A673 (cell line): ENCODE results near the gene MACC1. TPM values are rescaled to one million over a fixed set of nuclear protein-coding genes. Genes with fewer than 3 reads are reported as not detected.

Experiments used
- BruUV-seq: library from RNA; stranded (reverse); fragments of 400-500 nt; replicated peaks from 2 replicates; lab custom pipeline; 2021; lab: Mats Ljungman, UMichigan
- CTCF ChIA-PET: fragments of 300-600 bp; sonication (Branson Sonifier 250); formaldehyde crosslinking; loops from one replicate; lab custom pipeline; 2022; ENCODE audit warnings: antibody characterized with exemption; lab: Charles Lee
- POLR2A ChIA-PET: fragments of 300-600 bp; sonication (Branson Sonifier 250); formaldehyde crosslinking; loops from one replicate; lab custom pipeline; 2022; ENCODE audit warnings: antibody characterized with exemption; ENCODE audit not compliant: low non-redundant PET; lab: Charles Lee
- DNase-seq: peaks from one replicate; pipeline ENCODE4 v3.0.0-alpha.2; 2015; ENCODE audit warnings: low spot score
- H3K27ac ChIP-seq: fragments of 200-600 bp; sonication (generic); 2 replicates; pipeline ENCODE4 v1.5.1; 2016; ENCODE audit warnings: mixed run types, low read depth, mild to moderate bottlenecking, mixed read lengths, antibody characterized with exemption, low read length; ENCODE audit not compliant: poor library complexity, severe bottlenecking
- H3K27me3 ChIP-seq: fragments of 200-600 bp; sonication (generic); replicated peaks from 2 replicates; pipeline ENCODE4 v1.6.1; 2017; ENCODE audit warnings: mixed run types, low read depth, mild to moderate bottlenecking, mixed read lengths, antibody characterized with exemption, low read length; ENCODE audit not compliant: insufficient read depth, poor library complexity
- H3K36me3 ChIP-seq: fragments of 200-600 bp; sonication (generic); 2 replicates; pipeline ENCODE4 v1.6.1; 2016; ENCODE audit warnings: mixed run types, mild to moderate bottlenecking, mixed read lengths, antibody characterized with exemption, low read length; ENCODE audit not compliant: insufficient read depth, poor library complexity, severe bottlenecking
- H3K4me1 ChIP-seq: fragments of 200-600 bp; sonication (generic); 2 replicates; pipeline ENCODE4 v1.6.1; 2017; ENCODE audit warnings: mixed run types, mild to moderate bottlenecking, mixed read lengths, antibody characterized with exemption, low read length; ENCODE audit not compliant: insufficient read depth, poor library complexity, severe bottlenecking
- H3K4me3 ChIP-seq: fragments of 200-600 bp; sonication (generic); 2 replicates; pipeline ENCODE4 v1.5.1; 2016; ENCODE audit warnings: low read depth, mixed run types, mild to moderate bottlenecking, mixed read lengths, low read length; ENCODE audit not compliant: poor library complexity, severe bottlenecking
- H3K9me3 ChIP-seq: fragments of 200-600 bp; sonication (generic); 2 replicates; pipeline ENCODE4 v1.6.1; 2016; ENCODE audit warnings: mixed run types, low read depth, mild to moderate bottlenecking, mixed read lengths, antibody characterized with exemption, low read length; ENCODE audit not compliant: poor library complexity, severe bottlenecking
- CTCF ChIP-seq: fragments of 300-800, 200-600 bp; sonication (generic); conservative IDR thresholded peaks from 2 replicates; pipeline ENCODE4 v1.5.1; 2017; ENCODE audit warnings: low read depth, mild to moderate bottlenecking, antibody characterized with exemption, low read length, moderate library complexity, mixed read lengths
- EZH2 ChIP-seq: fragments of 200-600 bp; sonication (generic); IDR thresholded peaks from 2 replicates; pipeline ENCODE4 v1.6.1; 2017; ENCODE audit warnings: borderline replicate concordance, low read depth, mild to moderate bottlenecking, mixed read lengths, antibody characterized with exemption, low read length; ENCODE audit not compliant: poor library complexity, severe bottlenecking
- intact Hi-C: fragments of 100-400 bp; cut with micrococcal nuclease; formaldehyde crosslinking; loops from one replicate; pipeline ENCODE4 v1.10.0; 2022; ENCODE audit not compliant: unreplicated experiment
- total RNA-seq: library from RNA; stranded (reverse); gene quantifications from 2 replicates; pipeline ENCODE4 v1.2.3, GENCODE V29; 2021

The MACC1 gene
- total RNA-seq, 1 experiment from 2014 or later = not detected

GRCh38 chr7:20225384-20225783, 8.2 kb upstream of the MACC1 start:
- H3K4me1 ChIP-seq = no peaks in the 10 kb centered on the region
- H3K9me3 ChIP-seq = no peaks in the 10 kb centered on the region
- ChIA-PET CTCF (no interaction called here), POLR2A (no interaction called here)
- H3K27ac ChIP-seq = no peak overlapping the region
- H3K4me3 ChIP-seq = no peak overlapping the region
- BruUV-seq = no TSS peak
- no peaks in the 10 kb centered on the region for H3K36me3 ChIP-seq
- H3K27me3 ChIP-seq = no peaks in the 10 kb centered on the region
- TF ChIP-seq CTCF = no peak
- TF ChIP-seq EZH2 = no peak
- no peak for DNase-seq
- intact Hi-C loops = no loop called here

GRCh38 chr7:20224025-20224424, 6.8 kb upstream of the MACC1 start:
- DNase-seq = no peak
- Histone ChIP-seq H3K9me3 (no peaks in the 10 kb centered on the region), H3K36me3 (no peaks in the 10 kb centered on the region), H3K27me3 (no peaks in the 10 kb centered on the region), H3K4me3 (no peak overlapping the region), H3K4me1 (no peaks in the 10 kb centered on the region), H3K27ac (no peak overlapping the region)
- CTCF ChIA-PET = no interaction called here
- POLR2A ChIA-PET = no interaction called here
- BruUV-seq = no TSS peak
- no peak for TF ChIP-seq CTCF
- no peak for TF ChIP-seq EZH2
- intact Hi-C loops = no loop called here

- H3K36me3 ChIP-seq = no peaks in the 10 kb centered on the region
- no peaks in the 10 kb centered on the region for H3K4me1 ChIP-seq
- no peaks in the 10 kb centered on the region for H3K9me3 ChIP-seq
- H3K27ac ChIP-seq = no peak overlapping the region
- ChIA-PET CTCF (no interaction called here), POLR2A (no interaction called here)
- intact Hi-C loops = no loop called here
- H3K4me3 ChIP-seq = no peak overlapping the region
- BruUV-seq = no TSS peak
- DNase-seq = no peak
- no peak for TF ChIP-seq EZH2
- no peak for TF ChIP-seq CTCF
- H3K27me3 ChIP-seq = no peaks in the 10 kb centered on the region
These were observed 6.2 kb upstream of the MACC1 start for GRCh38 chr7:20223356-20223755.
